ENCODE measurements around the gene FRG2C. TPM values are rescaled to one million over a fixed set of nuclear protein-coding genes. Genes with fewer than 3 reads are reported as not detected.
A peak's percentile ranks its signal among the peaks of the same experiment; 100 is the strongest.
"Not testable (repeated sequence)": the region's sequence is repeated elsewhere in the genome, so short reads cannot be mapped to it uniquely, and the experiment has no call there.

Gene FRG2C
- total RNA-seq, 4 donors from 2014 or later: not detected

GRCh38 chr3:75667757-75668701, 3.9 kb downstream of the FRG2C start:
- not testable (repeated sequence) for DNase-seq (ENCODE audit: low spot score in 2 of 2); H3K36me3 ChIP-seq; H3K27ac ChIP-seq
- 33 to 35% methylated on average over 46 of the region's 46 CpGs for WGBS, 2 donors
- H3K4me3 ChIP-seq: peak overlapping the region in 2 of 4 donors; percentile 27 to 49
- peaks cover 0 to 74% (median 1%) of the 10 kb centered on the region in 4 donors for H3K9me3 ChIP-seq
- peaks cover 0 to 51% of the 10 kb centered on the region in 2 donors for H3K27me3 ChIP-seq
- peaks cover 0 to 22% (median 3%) of the 10 kb centered on the region in 4 donors for H3K4me1 ChIP-seq

- H3K27ac ChIP-seq, H3K36me3 ChIP-seq: not testable (repeated sequence)
- Histone ChIP-seq H3K27me3 (peaks cover 0 to 51% of the 10 kb centered on the region in 2 donors), H3K4me3 (peak overlapping the region; percentile 6 to 49 (median 21)), H3K4me1 (peaks cover 0 to 22% (median 3%) of the 10 kb centered on the region in 4 donors), H3K9me3 (peaks cover 0 to 79% (median 1%) of the 10 kb centered on the region in 4 donors)
- peak; percentile 51 to 82 for DNase-seq (ENCODE audit: low spot score in 2 of 2)
- WGBS, 2 donors: 55 to 56% methylated on average over 53 of the region's 53 CpGs
These were observed 4.7 kb downstream of the FRG2C start for GRCh38 chr3:75668759-75669347.

GRCh38 chr3:75669348-75670297, 5.5 kb downstream of the FRG2C start:
- not testable (repeated sequence) for H3K27ac ChIP-seq; DNase-seq (ENCODE audit: low spot score in 2 of 2); H3K36me3 ChIP-seq
- peak overlapping the region in 3 of 4 donors; percentile 6 to 49 (median 27) for H3K4me3 ChIP-seq
- peaks cover 0 to 22% (median 3%) of the 10 kb centered on the region in 4 donors for H3K4me1 ChIP-seq
- peaks cover 0 to 79% (median 1%) of the 10 kb centered on the region in 4 donors for H3K9me3 ChIP-seq
- H3K27me3 ChIP-seq: peaks cover 0 to 51% of the 10 kb centered on the region in 2 donors
- 37 to 41% methylated on average over 68 to 71 of the region's 71 CpGs for WGBS, 2 donors

- WGBS, 2 donors: 11 to 13% methylated on average over 51 of the region's 51 CpGs
These were observed 6.5 kb downstream of the FRG2C start for GRCh38 chr3:75670298-75671286.

GRCh38 chr3:75671287-75672139, 7.4 kb downstream of the FRG2C start:
- DNase-seq (ENCODE audit: low spot score in 2 of 2); H3K27ac ChIP-seq: not testable (repeated sequence)
- WGBS, 2 donors: 12 to 16% methylated on average over 32 of the region's 32 CpGs
- H3K4me3 ChIP-seq: peak overlapping the region in 1 of 4 donors; percentile 49
- peaks cover 0 to 22% (median 3%) of the 10 kb centered on the region in 4 donors for H3K4me1 ChIP-seq
- H3K36me3 ChIP-seq: peaks cover 0 to 14% (median 0%) of the 10 kb centered on the region in 3 donors
- H3K27me3 ChIP-seq: peaks cover 0 to 51% of the 10 kb centered on the region in 2 donors
- peaks cover 0 to 86% (median 6%) of the 10 kb centered on the region in 4 donors for H3K9me3 ChIP-seq

More at GRCh38 chr3:75670298-75671286, 6.5 kb downstream of the FRG2C start:
- Histone ChIP-seq H3K36me3 (peaks cover 0 to 11% (median 0%) of the 10 kb centered on the region in 3 donors), H3K4me1 (peaks cover 0 to 22% (median 3%) of the 10 kb centered on the region in 4 donors), H3K4me3 (peak overlapping the region in 1 of 4 donors; percentile 49), H3K27me3 (peaks cover 0 to 51% of the 10 kb centered on the region in 2 donors), H3K9me3 (peaks cover 0 to 85% (median 3%) of the 10 kb centered on the region in 4 donors)
- not testable (repeated sequence) for H3K27ac ChIP-seq; DNase-seq (ENCODE audit: low spot score in 2 of 2)

GRCh38 chr3:75672140-75672775, 8.1 kb downstream of the FRG2C start:
- not testable (repeated sequence) for DNase-seq (ENCODE audit: low spot score in 2 of 2)
- Histone ChIP-seq H3K9me3 (peaks cover 0 to 92% (median 9%) of the 10 kb centered on the region in 4 donors), H3K36me3 (peaks cover 0 to 14% (median 0%) of the 10 kb centered on the region in 3 donors), H3K4me1 (peaks cover 0 to 22% (median 3%) of the 10 kb centered on the region in 4 donors), H3K27me3 (peaks cover 0 to 51% of the 10 kb centered on the region in 2 donors), H3K4me3 (peak overlapping the region in 1 of 4 donors; percentile 49), H3K27ac (peak overlapping the region in 1 of 4 donors; percentile 52)
- 18 to 21% methylated on average over 51 to 56 of the region's 59 CpGs for WGBS, 2 donors

GRCh38 chr3:75683965-75684364, 19.8 kb downstream of the FRG2C start:
- H3K4me3 ChIP-seq; H3K27ac ChIP-seq; DNase-seq (ENCODE audit: low spot score in 2 of 2); H3K27me3 ChIP-seq; H3K4me1 ChIP-seq: not testable (repeated sequence)
- Histone ChIP-seq H3K36me3 (peaks cover 0 to 27% (median 0%) of the 10 kb centered on the region in 3 donors), H3K9me3 (peaks cover 0 to 75% (median 8%) of the 10 kb centered on the region in 4 donors)
- 39 to 64% methylated on average over 1 of the region's 1 CpG for WGBS, 2 donors
